HepG2 (cell line): ENCODE results near the gene RPS6KC1. TPM values are rescaled to one million over a fixed set of nuclear protein-coding genes. Genes with fewer than 3 reads are reported as not detected.

Source experiments
- ARID2 ChIP-seq: sonication (generic); formaldehyde crosslinking; IDR thresholded peaks from 2 replicates; pipeline ENCODE4 v1.8.1; 2022; ENCODE audit warnings: mild to moderate bottlenecking, missing genetic modification reagents, borderline replicate concordance
- ATF5 ChIP-seq: sonication (generic); formaldehyde crosslinking; IDR thresholded peaks from 2 replicates; pipeline ENCODE4 v1.4.0; 2020; ENCODE audit warnings: mild to moderate bottlenecking, low read depth, missing genetic modification reagents
- DMTF1 ChIP-seq: sonication (generic); formaldehyde crosslinking; IDR thresholded peaks from 2 replicates; pipeline ENCODE4 v1.4.0; 2020; ENCODE audit warnings: mild to moderate bottlenecking, missing genetic modification reagents
- DPF2 ChIP-seq: sonication (generic); formaldehyde crosslinking; IDR thresholded peaks from 2 replicates; pipeline ENCODE4 v1.4.0; 2020; ENCODE audit warnings: mild to moderate bottlenecking, low read depth, missing genetic modification reagents, borderline replicate concordance
- EHMT2 ChIP-seq: fragments of 200-600 bp; sonication (generic); IDR thresholded peaks from 2 replicates; pipeline ENCODE4 v1.7.0; 2017; ENCODE audit warnings: antibody characterized with exemption, low read depth, low read length, borderline replicate concordance
- GFI1 ChIP-seq: sonication (generic); formaldehyde crosslinking; IDR thresholded peaks from 2 replicates; pipeline ENCODE4 v1.5.0; 2020; ENCODE audit warnings: missing genetic modification reagents, mild to moderate bottlenecking, borderline replicate concordance
- GLMP ChIP-seq: sonication (generic); formaldehyde crosslinking; IDR thresholded peaks from 2 replicates; pipeline ENCODE4 v1.9.0; 2021; ENCODE audit warnings: missing genetic modification reagents, mild to moderate bottlenecking, borderline replicate concordance
- HNRNPLL ChIP-seq: fragments of 200-400 bp; formaldehyde crosslinking; IDR thresholded peaks from 2 replicates; pipeline ENCODE4 v1.6.1; 2017; ENCODE audit warnings: mild to moderate bottlenecking, low read depth, low read length; ENCODE audit not compliant: poor library complexity, severe bottlenecking
- HOMEZ ChIP-seq: IDR thresholded peaks from 2 replicates; pipeline ENCODE4 v1.6.1; 2016; ENCODE audit warnings: low read depth
- HOXA9 ChIP-seq: sonication (generic); formaldehyde crosslinking; IDR thresholded peaks from 2 replicates; pipeline ENCODE4 v1.8.1; 2022; ENCODE audit warnings: missing genetic modification reagents, mild to moderate bottlenecking, moderate library complexity, borderline replicate concordance
- MXD3 ChIP-seq: IDR thresholded peaks from 2 replicates; pipeline ENCODE4 v1.6.1; 2016; ENCODE audit warnings: mild to moderate bottlenecking, missing biosample characterization, missing genetic modification reagents
- NCOA1 ChIP-seq: sonication (generic); formaldehyde crosslinking; IDR thresholded peaks from 2 replicates; pipeline ENCODE4 v1.9.0; 2021; ENCODE audit warnings: missing genetic modification reagents
- RCOR2 ChIP-seq: IDR thresholded peaks from 2 replicates; pipeline ENCODE4 v1.6.1; 2016; ENCODE audit warnings: missing biosample characterization, missing genetic modification reagents
- TARDBP ChIP-seq: sonication (generic); formaldehyde crosslinking; IDR thresholded peaks from 2 replicates; pipeline ENCODE4 v1.8.0; 2022; ENCODE audit warnings: mild to moderate bottlenecking, missing genetic modification reagents
- TFDP2 ChIP-seq: sonication (generic); formaldehyde crosslinking; IDR thresholded peaks from 2 replicates; pipeline ENCODE4 v1.4.0; 2020; ENCODE audit warnings: missing genetic modification reagents
- ZNF431 ChIP-seq: sonication (generic); formaldehyde crosslinking; IDR thresholded peaks from 2 replicates; pipeline ENCODE4 v1.9.0; 2022; ENCODE audit warnings: missing genetic modification reagents, low read depth, mild to moderate bottlenecking, borderline replicate concordance
- ZNF644 ChIP-seq: IDR thresholded peaks from 2 replicates; pipeline ENCODE4 v1.6.1; 2016; ENCODE audit warnings: low read depth
- ZNF710 ChIP-seq: sonication (generic); formaldehyde crosslinking; IDR thresholded peaks from 2 replicates; pipeline ENCODE4 v1.5.0; 2020; ENCODE audit warnings: mild to moderate bottlenecking, missing genetic modification reagents, borderline replicate concordance
- ZNF747 ChIP-seq: sonication (generic); formaldehyde crosslinking; IDR thresholded peaks from 2 replicates; pipeline ENCODE4 v1.8.1; 2023; ENCODE audit warnings: missing genetic modification reagents, mild to moderate bottlenecking, borderline replicate concordance
- ZSCAN12 ChIP-seq: sonication (generic); formaldehyde crosslinking; IDR thresholded peaks from 2 replicates; pipeline ENCODE4 v1.9.0; 2021; ENCODE audit warnings: mild to moderate bottlenecking, missing genetic modification reagents
- ZSCAN9 ChIP-seq: IDR thresholded peaks from 2 replicates; pipeline ENCODE4 v1.6.1; 2016; ENCODE audit warnings: borderline replicate concordance
- polyA plus RNA-seq, 8 experiments: library from polyadenylated mRNA; depleted of rRNA in 3 of 8; stranded (reverse) in 7 of 8; unstranded in 1 of 8; fragments of >200 nt; fragmentation: Illumina TruSeq in 4 of 8; extraction: Trizol in 4 of 8; gene quantifications; 2 replicates each; pipeline versions ENCODE4 v1.2.1 to v1.2.3, GENCODE V29; 2011 to 2016; ENCODE audit warnings: low read depth in 4 of 8, missing spikeins in 1 of 8, mixed read lengths in 1 of 8; ENCODE audit not compliant: insufficient read depth in 1 of 8
- total RNA-seq, 5 experiments: library from RNA; depleted of rRNA; stranded (reverse); fragments of >200 nt; fragmentation: Illumina TruSeq; extraction: Trizol; gene quantifications; 2 replicates each; pipeline ENCODE4 v1.2.3, GENCODE V29; 2016; ENCODE audit warnings: low read depth in 1 of 5

RPS6KC1 gene
- total and polyA plus RNA-seq, 2 of the 13 experiments (the other 11 are each of a cell fraction or from before 2014, with no cell fraction given) = 11.0 to 25.2 TPM

GRCh38 chr1:213276236-213276635 is 225.2 kb downstream of the RPS6KC1 start (continued):
- TF ChIP-seq ATF5 (no peak), RCOR2 (CRISPR knock-in tag) (0 out of 2 replicates have a peak, but pooled peaks have one; percentile 13), TARDBP (CRISPR knock-in tag) (no peak), ZNF431 (CRISPR knock-in tag) (no peak), NCOA1 (CRISPR knock-in tag) (no peak), HOXA9 (CRISPR knock-in tag) (no peak), EHMT2 (0 out of 2 replicates have a peak, but pooled peaks have one; percentile 21), ZSCAN9 (CRISPR knock-in tag) (no peak), ZNF644 (peak; percentile 73; the same call in 1 of the 2 replicates), ARID2 (CRISPR knock-in tag) (no peak), MXD3 (CRISPR knock-in tag) (no peak), HNRNPLL (no peak), ZNF710 (no peak), TFDP2 (CRISPR knock-in tag) (no peak), ZNF747 (CRISPR knock-in tag) (no peak), HOMEZ (CRISPR knock-in tag) (peak; percentile 69; the same call in 1 of the 2 replicates), ZSCAN12 (no peak), GFI1 (CRISPR knock-in tag) (no peak), GLMP (no peak), DMTF1 (CRISPR knock-in tag) (no peak), DPF2 (CRISPR knock-in tag) (no peak)
